OCI-LY1 (cell line): ENCODE results near the gene VPS37C.

Experiments used
- H2AFZ ChIP-seq: fragments of 200-600 bp; sonication (generic), shearing (Covaris generic); 2 replicates; pipeline ENCODE4 v1.6.0; 2014; ENCODE audit warnings: antibody characterized with exemption, mild to moderate bottlenecking, low read length
- H3F3A ChIP-seq: fragments of 200-600 bp; sonication (generic), shearing (Covaris generic); 2 replicates; pipeline ENCODE4 v1.6.0; 2014; ENCODE audit warnings: mild to moderate bottlenecking, antibody characterized with exemption, low read length, moderate library complexity; ENCODE audit not compliant: insufficient read depth
- H3K27ac ChIP-seq: fragments of 200-600 bp; sonication (generic); 2 replicates; pipeline ENCODE4 v1.5.1; 2014; ENCODE audit warnings: low read length, mixed run types, mild to moderate bottlenecking, low read depth; ENCODE audit not compliant: poor library complexity, severe bottlenecking
- H3K27me3 ChIP-seq: fragments of 200-600 bp; sonication (generic); 2 replicates; pipeline ENCODE4 v1.6.0; 2014; ENCODE audit warnings: antibody characterized with exemption, mild to moderate bottlenecking, low read length, moderate library complexity; ENCODE audit not compliant: insufficient read depth
- H3K36me3 ChIP-seq: fragments of 200-600 bp; sonication (generic); 2 replicates; pipeline ENCODE4 v1.6.1; 2014; ENCODE audit warnings: mild to moderate bottlenecking, antibody characterized with exemption, low read length, moderate library complexity, mixed read lengths; ENCODE audit not compliant: insufficient read depth
- H3K4me1 ChIP-seq: fragments of 200-600 bp; sonication (generic); 2 replicates; pipeline ENCODE4 v1.5.1; 2014; ENCODE audit warnings: mild to moderate bottlenecking, low read length, moderate library complexity; ENCODE audit not compliant: insufficient read depth, severe bottlenecking
- H3K4me2 ChIP-seq: fragments of 200-600 bp; sonication (generic), shearing (Covaris generic); 2 replicates; pipeline ENCODE4 v1.6.1; 2014; ENCODE audit warnings: low read length
- H3K4me3 ChIP-seq: fragments of 200-600 bp; sonication (generic); 2 replicates; pipeline ENCODE4 v1.5.1; 2014; ENCODE audit warnings: low read length, low read depth, mild to moderate bottlenecking, mixed read lengths; ENCODE audit not compliant: poor library complexity, severe bottlenecking
- H3K79me2 ChIP-seq: fragments of 200-600 bp; shearing (Covaris generic); 2 replicates; pipeline ENCODE4 v1.6.1; 2016; ENCODE audit warnings: mixed run types, low read length, mixed read lengths; ENCODE audit not compliant: insufficient read depth
- H3K9ac ChIP-seq: fragments of 200-600 bp; sonication (generic), shearing (Covaris generic); 2 replicates; pipeline ENCODE4 v1.6.1; 2014; ENCODE audit warnings: mild to moderate bottlenecking, low read length, mixed read lengths
- H3K9me2 ChIP-seq: fragments of 200-600 bp; sonication (generic), shearing (Covaris generic); 2 replicates; pipeline ENCODE4 v1.6.1; 2014; ENCODE audit warnings: low read depth, mild to moderate bottlenecking, low read length, mixed read lengths
- H3K9me3 ChIP-seq: fragments of 200-600 bp; shearing (Covaris generic); 2 replicates; pipeline ENCODE4 v1.6.1; 2014; ENCODE audit warnings: low read length, mixed read lengths
- H4K20me1 ChIP-seq: fragments of 200-600 bp; sonication (generic), shearing (Covaris generic); 2 replicates; pipeline ENCODE4 v1.6.0; 2016; ENCODE audit warnings: mild to moderate bottlenecking, low read length; ENCODE audit not compliant: insufficient read depth
- EZH2 ChIP-seq: fragments of 200-600 bp; sonication (generic), shearing (Covaris generic); IDR thresholded peaks from 2 replicates; pipeline ENCODE4 v1.8.0; 2017; ENCODE audit warnings: borderline replicate concordance, mixed run types, mild to moderate bottlenecking, antibody characterized with exemption, low read length, moderate library complexity, mixed read lengths
- TF ChIP-seq, protein P1 (sequence below): fragments of 200-600 bp; sonication (generic), shearing (Covaris generic); IDR thresholded peaks from 2 replicates; pipeline ENCODE4 v1.5.1; 2017; ENCODE audit warnings: mild to moderate bottlenecking, antibody characterized with exemption, low read length, moderate library complexity, mixed read lengths

The VPS37C gene

DNA sequence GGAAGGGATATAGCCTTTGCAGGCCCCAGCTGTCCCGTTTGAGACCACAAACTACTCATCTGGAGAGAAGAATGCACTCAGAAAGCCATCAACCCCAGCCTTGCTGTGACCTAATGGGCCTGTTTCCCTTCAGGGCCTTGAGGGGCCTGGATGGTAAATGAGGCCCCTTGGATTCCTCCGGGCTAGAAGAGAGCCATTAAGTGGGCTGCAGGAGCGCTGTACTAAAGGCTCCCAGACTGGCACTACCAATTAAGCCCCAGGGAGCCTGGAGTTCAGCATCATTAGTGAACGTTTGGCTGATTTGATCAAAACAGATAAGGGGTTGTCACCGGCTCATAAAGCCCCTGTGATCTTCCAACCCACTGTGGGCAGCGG lies 35.9 kb downstream of the VPS37C start:
- H3K79me2 ChIP-seq: no peaks in the 10 kb centered on the region
- no peak overlapping the region for H2AFZ ChIP-seq
- H3K27ac ChIP-seq: no peak overlapping the region
- no peaks in the 10 kb centered on the region for H3K9me2 ChIP-seq
- no peaks in the 10 kb centered on the region for H3K36me3 ChIP-seq
- H3K9me3 ChIP-seq: no peaks in the 10 kb centered on the region
- H3K9ac ChIP-seq: no peak overlapping the region
- H3K4me1 ChIP-seq: peaks cover 18% of the 10 kb centered on the region
- no peaks in the 10 kb centered on the region for H3K27me3 ChIP-seq
- TF ChIP-seq, protein P1, sequence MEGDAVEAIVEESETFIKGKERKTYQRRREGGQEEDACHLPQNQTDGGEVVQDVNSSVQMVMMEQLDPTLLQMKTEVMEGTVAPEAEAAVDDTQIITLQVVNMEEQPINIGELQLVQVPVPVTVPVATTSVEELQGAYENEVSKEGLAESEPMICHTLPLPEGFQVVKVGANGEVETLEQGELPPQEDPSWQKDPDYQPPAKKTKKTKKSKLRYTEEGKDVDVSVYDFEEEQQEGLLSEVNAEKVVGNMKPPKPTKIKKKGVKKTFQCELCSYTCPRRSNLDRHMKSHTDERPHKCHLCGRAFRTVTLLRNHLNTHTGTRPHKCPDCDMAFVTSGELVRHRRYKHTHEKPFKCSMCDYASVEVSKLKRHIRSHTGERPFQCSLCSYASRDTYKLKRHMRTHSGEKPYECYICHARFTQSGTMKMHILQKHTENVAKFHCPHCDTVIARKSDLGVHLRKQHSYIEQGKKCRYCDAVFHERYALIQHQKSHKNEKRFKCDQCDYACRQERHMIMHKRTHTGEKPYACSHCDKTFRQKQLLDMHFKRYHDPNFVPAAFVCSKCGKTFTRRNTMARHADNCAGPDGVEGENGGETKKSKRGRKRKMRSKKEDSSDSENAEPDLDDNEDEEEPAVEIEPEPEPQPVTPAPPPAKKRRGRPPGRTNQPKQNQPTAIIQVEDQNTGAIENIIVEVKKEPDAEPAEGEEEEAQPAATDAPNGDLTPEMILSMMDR: no peak
- TF ChIP-seq EZH2: no peak
- H3K4me2 ChIP-seq: no peak overlapping the region
- H3F3A ChIP-seq: no peaks in the 10 kb centered on the region
- H3K4me3 ChIP-seq: no peak overlapping the region
- H4K20me1 ChIP-seq: no peaks in the 10 kb centered on the region

DNA sequence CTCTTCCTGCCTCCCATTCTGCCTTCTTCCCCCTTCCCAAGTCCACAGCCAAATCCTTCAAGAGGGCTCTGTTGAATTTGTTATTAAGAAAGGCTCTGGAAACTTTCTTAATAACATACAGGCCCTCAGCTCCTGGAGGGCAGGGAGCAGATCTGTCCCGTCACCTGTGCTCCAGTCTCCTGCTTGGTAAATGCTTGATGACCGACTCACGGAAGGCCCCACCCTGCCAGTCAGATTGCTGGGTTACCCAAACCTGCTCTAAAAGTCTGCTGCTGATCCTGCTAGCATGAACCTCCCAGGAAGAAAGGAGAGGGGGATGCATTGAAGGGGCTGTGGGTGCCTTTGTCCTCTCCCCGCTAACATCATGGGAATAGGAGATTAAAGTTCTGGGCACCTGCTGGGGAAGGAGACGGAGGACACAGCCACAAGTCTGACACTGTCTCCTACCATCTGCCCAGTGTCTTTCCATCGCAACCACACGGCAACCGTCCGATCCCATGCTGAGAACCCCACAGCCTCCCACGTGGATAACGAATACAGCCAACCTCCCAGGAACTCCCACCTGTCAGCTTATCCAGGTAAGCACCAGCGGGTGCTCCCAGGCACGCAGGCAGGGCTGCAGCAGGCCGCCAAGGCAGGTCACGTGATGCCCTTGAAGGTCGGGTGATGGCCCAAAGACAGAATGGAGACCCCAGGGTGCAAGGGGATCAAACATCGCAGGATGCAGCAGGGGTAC lies 36.5 kb downstream of the VPS37C start:
- H3K36me3 ChIP-seq: no peaks in the 10 kb centered on the region
- H3K4me1 ChIP-seq: peaks cover 17% of the 10 kb centered on the region
- no peak overlapping the region for H3K4me3 ChIP-seq
- no peak overlapping the region for H3K4me2 ChIP-seq
- H3K27me3 ChIP-seq: no peaks in the 10 kb centered on the region
- no peak overlapping the region for H3K27ac ChIP-seq
- no peaks in the 10 kb centered on the region for H3K79me2 ChIP-seq
- H3K9me3 ChIP-seq: no peaks in the 10 kb centered on the region
- H3F3A ChIP-seq: no peaks in the 10 kb centered on the region
- no peak overlapping the region for H2AFZ ChIP-seq
- no peaks in the 10 kb centered on the region for H4K20me1 ChIP-seq
- TF ChIP-seq, protein P1: no peak
- TF ChIP-seq EZH2: no peak
- no peaks in the 10 kb centered on the region for H3K9me2 ChIP-seq
- no peak overlapping the region for H3K9ac ChIP-seq

DNA sequence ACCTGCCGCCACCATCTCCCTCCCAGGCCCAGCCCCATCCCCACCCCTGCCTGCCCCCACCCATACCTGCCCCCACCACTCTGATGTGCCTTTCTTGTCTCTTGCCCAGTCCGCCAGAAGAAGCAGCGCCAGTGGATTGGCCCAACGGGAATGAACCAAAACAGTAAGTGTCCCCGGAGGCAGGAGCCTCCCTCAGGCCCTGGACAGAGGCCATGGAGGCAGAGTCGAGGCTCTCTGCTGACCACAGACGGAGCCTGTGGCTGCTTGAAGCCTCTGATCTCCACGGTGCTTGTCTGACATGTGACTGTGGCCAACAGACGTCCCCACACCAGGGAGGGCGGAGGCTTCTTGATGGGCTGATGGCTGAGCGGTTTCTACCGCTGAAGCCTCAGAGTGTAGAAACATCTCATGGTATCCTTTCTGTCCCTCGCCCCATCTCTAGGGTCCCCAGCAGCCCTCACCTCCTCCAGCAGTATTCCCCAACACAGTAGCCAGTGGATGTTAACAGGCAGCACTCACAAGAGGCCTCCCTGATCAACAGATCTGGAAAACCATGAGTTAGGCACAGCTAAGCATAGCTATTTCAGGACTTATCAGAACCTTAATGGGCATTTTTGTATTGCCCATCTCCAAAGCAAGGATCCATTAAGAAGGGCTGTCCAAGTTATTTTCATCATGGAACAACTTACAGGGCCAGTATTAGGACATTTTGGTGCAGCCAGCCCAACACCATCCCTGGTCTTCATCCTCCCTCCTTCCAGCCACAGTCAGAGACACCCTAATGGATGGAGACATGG lies 37.3 kb downstream of the VPS37C start:
- Histone ChIP-seq H3K4me2 (no peak overlapping the region), H3K79me2 (no peaks in the 10 kb centered on the region), H3K36me3 (no peaks in the 10 kb centered on the region), H4K20me1 (no peaks in the 10 kb centered on the region), H2AFZ (no peak overlapping the region), H3K4me3 (no peak overlapping the region), H3F3A (no peaks in the 10 kb centered on the region), H3K4me1 (peaks cover 12% of the 10 kb centered on the region), H3K9me3 (no peaks in the 10 kb centered on the region), H3K27me3 (no peaks in the 10 kb centered on the region), H3K9ac (no peak overlapping the region), H3K9me2 (no peaks in the 10 kb centered on the region), H3K27ac (no peak overlapping the region)
- no peak for TF ChIP-seq EZH2
- TF ChIP-seq, protein P1: no peak
